OCI-LY3 (cell line): ENCODE results near the gene EGFL7.

Experiments used
- EZH2phosphoT487 ChIP-seq: fragments of 200-600 bp; shearing (Covaris generic); IDR thresholded peaks from 2 replicates; pipeline ENCODE4 v1.6.1; 2018; ENCODE audit warnings: antibody characterized with exemption, mixed run types, low read depth
- TF ChIP-seq, protein P1 (sequence below): fragments of 200-600, 300-600 bp; sonication (generic); IDR thresholded peaks from 2 replicates; pipeline ENCODE4 v1.5.1; 2014; ENCODE audit warnings: antibody characterized with exemption, low read length, low read depth

DNA sequence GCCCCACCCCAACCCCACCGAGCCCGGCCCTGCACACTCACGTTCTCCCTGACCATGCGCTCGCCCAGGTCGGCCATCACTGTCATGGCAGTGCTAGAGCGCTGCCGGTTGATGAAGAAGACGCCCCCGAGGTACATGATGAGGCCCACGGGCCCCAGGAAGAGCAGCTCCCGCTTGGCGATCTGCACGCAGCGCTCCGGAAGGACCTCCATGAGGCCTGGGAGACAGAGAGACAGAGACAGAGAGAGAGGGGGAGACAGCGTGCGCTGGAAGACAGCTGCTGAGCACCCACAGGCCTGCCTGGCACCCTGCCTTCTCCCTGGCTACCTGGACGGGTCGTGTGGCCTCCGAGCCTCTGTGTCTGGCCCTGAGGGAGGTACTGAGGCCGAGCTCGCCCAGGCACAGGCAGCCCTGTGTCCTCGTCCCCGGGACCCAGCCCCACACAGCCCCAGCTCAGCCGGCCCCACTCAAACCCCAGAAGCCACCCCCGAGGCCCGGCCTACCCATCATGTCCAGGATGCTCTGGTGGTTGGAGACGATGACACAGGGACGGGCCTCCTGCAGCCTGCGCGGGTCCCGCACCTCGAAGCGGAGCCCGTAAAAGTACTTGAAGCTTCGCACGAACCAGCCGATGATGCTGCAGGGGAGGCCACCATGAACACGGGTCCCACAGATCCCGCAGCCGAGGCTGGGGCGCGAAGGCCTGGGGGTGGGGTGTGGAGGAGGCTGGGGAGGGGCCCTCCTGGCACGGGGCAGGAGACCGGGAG is 14.4 kb downstream of the EGFL7 start:
- TF ChIP-seq, protein P1, sequence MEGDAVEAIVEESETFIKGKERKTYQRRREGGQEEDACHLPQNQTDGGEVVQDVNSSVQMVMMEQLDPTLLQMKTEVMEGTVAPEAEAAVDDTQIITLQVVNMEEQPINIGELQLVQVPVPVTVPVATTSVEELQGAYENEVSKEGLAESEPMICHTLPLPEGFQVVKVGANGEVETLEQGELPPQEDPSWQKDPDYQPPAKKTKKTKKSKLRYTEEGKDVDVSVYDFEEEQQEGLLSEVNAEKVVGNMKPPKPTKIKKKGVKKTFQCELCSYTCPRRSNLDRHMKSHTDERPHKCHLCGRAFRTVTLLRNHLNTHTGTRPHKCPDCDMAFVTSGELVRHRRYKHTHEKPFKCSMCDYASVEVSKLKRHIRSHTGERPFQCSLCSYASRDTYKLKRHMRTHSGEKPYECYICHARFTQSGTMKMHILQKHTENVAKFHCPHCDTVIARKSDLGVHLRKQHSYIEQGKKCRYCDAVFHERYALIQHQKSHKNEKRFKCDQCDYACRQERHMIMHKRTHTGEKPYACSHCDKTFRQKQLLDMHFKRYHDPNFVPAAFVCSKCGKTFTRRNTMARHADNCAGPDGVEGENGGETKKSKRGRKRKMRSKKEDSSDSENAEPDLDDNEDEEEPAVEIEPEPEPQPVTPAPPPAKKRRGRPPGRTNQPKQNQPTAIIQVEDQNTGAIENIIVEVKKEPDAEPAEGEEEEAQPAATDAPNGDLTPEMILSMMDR, result no peak
- no peak for TF ChIP-seq EZH2phosphoT487
